NCI-H1694 treated with DMSO at 0.1 percent for 48 hours (cell line): ENCODE results near the gene GOLPH3.

ENCODE experiments used
- DNase-seq: peaks from one replicate; lab custom pipeline; 2025; lab: John Stamatoyannopoulos, UW

GOLPH3 gene

GRCh38 chr5:32170303-32171151 is 3.6 kb downstream of the GOLPH3 start:
- peak; percentile 57 for DNase-seq

- DNase-seq = no peak
These were observed 5.6 kb downstream of the GOLPH3 start for GRCh38 chr5:32168460-32169033.

DNA sequence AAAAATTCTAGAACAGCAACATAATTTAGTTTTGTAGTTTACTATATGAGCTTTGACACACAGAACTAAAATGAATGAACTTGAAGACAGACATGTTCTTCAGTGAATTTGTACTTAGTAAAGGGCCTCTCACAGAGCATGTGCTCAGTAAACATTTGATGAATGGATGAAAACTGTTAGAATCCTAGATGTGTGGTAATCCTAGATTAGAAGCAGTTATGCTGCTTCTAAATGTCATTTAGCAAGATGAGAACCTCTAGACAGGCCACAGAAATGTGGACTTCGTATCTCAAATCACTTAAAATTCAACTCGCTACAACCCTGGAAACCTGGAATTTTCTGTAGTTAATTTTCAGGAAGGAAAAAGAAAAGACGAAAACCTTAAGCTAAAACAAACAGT is 8.5 kb downstream of the GOLPH3 start:
- DNase-seq = no peak

DNA sequence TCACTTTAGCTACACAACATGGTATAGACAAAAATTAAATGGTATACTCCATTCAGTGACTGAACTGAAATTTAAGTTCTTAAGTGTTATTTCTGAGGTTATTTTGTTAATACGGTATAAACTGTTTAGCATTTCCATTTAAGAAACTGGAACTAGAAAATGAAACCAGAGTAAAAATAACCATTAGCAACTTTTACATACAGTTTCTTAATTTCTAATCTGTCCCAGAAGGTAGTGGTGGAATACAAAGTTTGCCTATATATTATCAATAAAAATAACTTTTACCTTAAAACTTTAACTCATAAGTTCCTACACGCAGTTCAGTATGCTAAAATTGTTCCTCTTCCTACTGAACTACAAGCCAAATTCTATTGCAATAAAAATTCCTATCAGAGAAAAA is 10.3 kb downstream of the GOLPH3 start:
- no peak for DNase-seq

- no peak for DNase-seq
These were observed 11.1 kb downstream of the GOLPH3 start for GRCh38 chr5:32163053-32163452.

GRCh38 chr5:32160228-32160627 is 13.9 kb downstream of the GOLPH3 start:
- DNase-seq = no peak

- no peak for DNase-seq
These were observed 14.6 kb downstream of the GOLPH3 start for GRCh38 chr5:32159328-32160072.

- DNase-seq = no peak
These were observed 15.5 kb downstream of the GOLPH3 start for GRCh38 chr5:32158679-32158975.

DNA sequence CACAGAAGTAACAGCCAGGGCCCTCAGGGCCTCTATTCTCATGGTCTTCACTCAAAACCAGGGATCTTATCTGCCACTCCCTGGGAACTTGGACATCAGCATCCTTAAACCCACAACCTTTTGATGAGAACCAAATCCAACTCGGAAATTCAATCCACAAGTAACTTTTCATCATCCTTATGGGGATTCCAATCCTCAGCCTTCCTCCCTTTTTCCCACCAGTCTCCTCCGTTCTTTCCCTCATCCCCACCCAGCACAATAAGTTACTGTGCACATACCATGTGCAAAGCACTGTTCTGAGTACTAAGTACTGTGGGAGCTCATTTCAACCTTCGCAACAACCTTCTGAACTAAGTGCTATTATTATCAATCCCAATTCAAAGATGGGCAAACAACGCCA is 17.0 kb downstream of the GOLPH3 start:
- no peak for DNase-seq

- DNase-seq = no peak
These were observed 17.5 kb downstream of the GOLPH3 start for GRCh38 chr5:32156635-32157034.

GRCh38 chr5:32155211-32155610 is 18.9 kb downstream of the GOLPH3 start:
- DNase-seq = no peak

- DNase-seq = no peak
These were observed 20.4 kb downstream of the GOLPH3 start for GRCh38 chr5:32153723-32154122.

- DNase-seq = no peak
These were observed 22.9 kb downstream of the GOLPH3 start for GRCh38 chr5:32151198-32151597.

- no peak for DNase-seq
These were observed 23.8 kb downstream of the GOLPH3 start for GRCh38 chr5:32150366-32150765.

DNA sequence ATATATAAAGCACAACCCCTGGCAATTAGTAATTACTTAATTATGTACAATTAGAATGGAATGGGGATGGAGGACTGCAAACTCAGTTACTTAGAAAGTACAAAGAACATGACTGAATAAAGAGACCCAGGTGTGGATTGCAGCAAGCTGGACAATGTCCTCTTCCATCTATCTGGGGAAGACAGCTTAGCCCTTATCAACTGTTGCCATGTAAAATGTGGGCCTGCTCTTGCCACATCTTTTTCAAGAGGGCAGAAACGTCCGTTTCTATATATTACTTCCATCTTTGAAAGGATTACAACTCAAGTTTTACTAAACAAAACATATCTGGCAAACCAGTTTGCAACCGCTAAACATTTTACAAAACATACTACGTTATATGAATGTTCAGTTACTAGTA is 26.2 kb downstream of the GOLPH3 start:
- no peak for DNase-seq

DNA sequence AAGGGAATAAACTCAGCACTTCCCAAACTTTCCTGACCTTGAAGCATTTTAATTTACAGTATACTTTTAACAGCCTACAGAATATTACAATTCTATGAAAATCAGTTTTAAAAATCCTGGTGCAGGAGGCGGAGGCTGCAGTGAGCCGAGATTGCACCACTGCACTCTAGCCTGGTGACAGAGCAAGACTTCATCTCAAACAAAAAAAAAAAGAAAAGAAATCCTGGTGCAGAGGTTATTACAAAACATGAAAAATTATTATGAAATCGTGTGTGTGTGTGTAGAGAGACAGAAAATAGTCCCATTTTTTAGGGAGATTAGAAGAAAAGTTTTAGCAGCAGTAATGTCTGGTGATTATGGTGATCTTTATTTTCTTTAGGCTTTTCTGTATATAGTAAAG is 26.9 kb downstream of the GOLPH3 start:
- DNase-seq = no peak

DNA sequence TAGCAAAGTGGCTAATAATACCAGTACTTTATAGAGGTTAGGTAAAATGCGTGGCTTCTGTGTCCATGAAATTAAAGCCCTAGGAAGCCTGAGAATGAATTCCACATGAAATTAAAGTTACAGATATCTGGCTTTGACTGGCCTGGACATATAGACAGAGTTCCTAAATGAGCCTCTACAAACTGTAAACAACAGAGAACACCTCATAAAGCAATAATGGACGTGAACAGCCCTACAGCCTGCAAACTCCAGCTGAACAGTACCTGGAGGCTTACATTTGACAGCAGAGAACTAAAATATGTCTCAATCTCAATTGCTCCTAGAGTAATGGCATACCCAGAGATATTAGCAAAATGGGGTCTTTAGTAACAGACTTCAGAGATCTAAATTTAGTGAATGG is 28.7 kb downstream of the GOLPH3 start:
- no peak for DNase-seq

GRCh38 chr5:32144378-32145207 is 29.5 kb downstream of the GOLPH3 start:
- no peak for DNase-seq

GRCh38 chr5:32143617-32144377 is 30.3 kb downstream of the GOLPH3 start:
- no peak for DNase-seq

GRCh38 chr5:32138839-32139493 is 35.2 kb downstream of the GOLPH3 start:
- no peak for DNase-seq

GRCh38 chr5:32136342-32136741 is 37.8 kb downstream of the GOLPH3 start:
- no peak for DNase-seq
